Measurements from ENCODE around the gene ABCB6. TPM values are rescaled to one million over a fixed set of nuclear protein-coding genes. Genes with fewer than 3 reads are reported as not detected.

Gene ABCB6
- total RNA-seq, 1 experiment from 2014 or later, result 74.8 TPM

GRCh38 chr2:219250049-219250781 lies 31.5 kb upstream of the ABCB6 start:
- DNase-seq, result no peak
- Histone ChIP-seq H3K27me3 (ENCODE audit: control insufficient read depth, insufficient read depth, low read length) (peaks cover 30% of the 10 kb centered on the region), H3K4me3 (ENCODE audit: insufficient read depth, low read depth, low read length) (no peak overlapping the region), H3K36me3 (replicated peaks; ENCODE audit: control insufficient read depth, insufficient read depth, low read length) (peaks cover 6% of the 10 kb centered on the region)

GRCh38 chr2:219249203-219249980 lies 30.6 kb upstream of the ABCB6 start:
- Histone ChIP-seq H3K27me3 (ENCODE audit: control insufficient read depth, insufficient read depth, low read length) (peaks cover 22% of the 10 kb centered on the region), H3K4me3 (ENCODE audit: insufficient read depth, low read depth, low read length) (no peak overlapping the region), H3K36me3 (replicated peaks; ENCODE audit: control insufficient read depth, insufficient read depth, low read length) (peaks cover 6% of the 10 kb centered on the region)
- no peak for DNase-seq

- peaks cover 6% of the 10 kb centered on the region for H3K36me3 ChIP-seq (replicated peaks; ENCODE audit: control insufficient read depth, insufficient read depth, low read length)
- no peak overlapping the region for H3K4me3 ChIP-seq (ENCODE audit: insufficient read depth, low read depth, low read length)
- DNase-seq, result no peak
- H3K27me3 ChIP-seq (ENCODE audit: control insufficient read depth, insufficient read depth, low read length), result peaks cover 16% of the 10 kb centered on the region
These were observed 30.1 kb upstream of the ABCB6 start for GRCh38 chr2:219248845-219249202.

GRCh38 chr2:219247678-219248642 lies 29.2 kb upstream of the ABCB6 start:
- DNase-seq, result no peak
- Histone ChIP-seq H3K27me3 (ENCODE audit: control insufficient read depth, insufficient read depth, low read length) (peaks cover 9% of the 10 kb centered on the region), H3K36me3 (replicated peaks; ENCODE audit: control insufficient read depth, insufficient read depth, low read length) (peaks cover 6% of the 10 kb centered on the region), H3K4me3 (ENCODE audit: insufficient read depth, low read depth, low read length) (no peak overlapping the region)

GRCh38 chr2:219246559-219246958 lies 27.8 kb upstream of the ABCB6 start:
- DNase-seq, result no peak
- no peak overlapping the region for H3K4me3 ChIP-seq (ENCODE audit: insufficient read depth, low read depth, low read length)
- H3K27me3 ChIP-seq (ENCODE audit: control insufficient read depth, insufficient read depth, low read length), result no peaks in the 10 kb centered on the region; the same call in 1 of the 2 replicates
- peaks cover 6% of the 10 kb centered on the region for H3K36me3 ChIP-seq (replicated peaks; ENCODE audit: control insufficient read depth, insufficient read depth, low read length)

- peak overlapping the region; percentile 84 for H3K4me3 ChIP-seq (ENCODE audit: insufficient read depth, low read depth, low read length)
- peaks cover 6% of the 10 kb centered on the region for H3K36me3 ChIP-seq (replicated peaks; ENCODE audit: control insufficient read depth, insufficient read depth, low read length)
- H3K27me3 ChIP-seq (ENCODE audit: control insufficient read depth, insufficient read depth, low read length), result no peaks in the 10 kb centered on the region
- DNase-seq, result no peak
These were observed 27.1 kb upstream of the ABCB6 start for GRCh38 chr2:219245899-219246230.

GRCh38 chr2:219245148-219245898 lies 26.6 kb upstream of the ABCB6 start, which contains the start of the genes GLB1L and STK16:
Gene GLB1L, minus strand, starts transcription at chr2:219245444. Its CDS starts 1,871 bp downstream, at chr2:219243573.
Gene STK16, plus strand, starts transcription at chr2:219245479. Its CDS starts 521 bp downstream, at chr2:219246000.
- Histone ChIP-seq H3K27me3 (ENCODE audit: control insufficient read depth, insufficient read depth, low read length) (no peaks in the 10 kb centered on the region), H3K4me3 (ENCODE audit: insufficient read depth, low read depth, low read length) (peak within 1 kb of the TSS; percentile 84)

GRCh38 chr2:219244789-219245147 lies 26.0 kb upstream of the ABCB6 start:
- H3K36me3 ChIP-seq (replicated peaks; ENCODE audit: control insufficient read depth, insufficient read depth, low read length), result peaks cover 5% of the 10 kb centered on the region
- no peak for DNase-seq
- H3K4me3 ChIP-seq (ENCODE audit: insufficient read depth, low read depth, low read length), result peak overlapping the region; percentile 84
- no peaks in the 10 kb centered on the region for H3K27me3 ChIP-seq (ENCODE audit: control insufficient read depth, insufficient read depth, low read length)

More at GRCh38 chr2:219245148-219245898, 26.6 kb upstream of the ABCB6 start, which contains the start of the genes GLB1L and STK16:
- H3K36me3 ChIP-seq (replicated peaks; ENCODE audit: control insufficient read depth, insufficient read depth, low read length), result peaks cover 5% of the 10 kb centered on the region
- peak; percentile 98 for DNase-seq

- H3K36me3 ChIP-seq (replicated peaks; ENCODE audit: control insufficient read depth, insufficient read depth, low read length), result peaks cover 3% of the 10 kb centered on the region; the same call in 1 of the 2 replicates
- no peak overlapping the region for H3K4me3 ChIP-seq (ENCODE audit: insufficient read depth, low read depth, low read length)
- no peaks in the 10 kb centered on the region for H3K27me3 ChIP-seq (ENCODE audit: control insufficient read depth, insufficient read depth, low read length)
- DNase-seq, result no peak
These were observed 24.6 kb upstream of the ABCB6 start for GRCh38 chr2:219243291-219243761.

GRCh38 chr2:219234331-219234730 lies 15.6 kb upstream of the ABCB6 start:
- Histone ChIP-seq H3K27me3 (ENCODE audit: control insufficient read depth, insufficient read depth, low read length) (no peaks in the 10 kb centered on the region), H3K36me3 (replicated peaks; ENCODE audit: control insufficient read depth, insufficient read depth, low read length) (peaks cover 38% of the 10 kb centered on the region), H3K4me3 (ENCODE audit: insufficient read depth, low read depth, low read length) (no peak overlapping the region)
- no peak for DNase-seq

GRCh38 chr2:219230059-219230540 lies 11.3 kb upstream of the ABCB6 start:
- H3K27me3 ChIP-seq (ENCODE audit: control insufficient read depth, insufficient read depth, low read length), result no peaks in the 10 kb centered on the region
- H3K4me3 ChIP-seq (ENCODE audit: insufficient read depth, low read depth, low read length), result peak overlapping the region; percentile 67
- H3K36me3 ChIP-seq (replicated peaks; ENCODE audit: control insufficient read depth, insufficient read depth, low read length), result peaks cover 29% of the 10 kb centered on the region
- DNase-seq, result peak; percentile 84

- Histone ChIP-seq H3K36me3 (replicated peaks; ENCODE audit: control insufficient read depth, insufficient read depth, low read length) (peaks cover 25% of the 10 kb centered on the region), H3K27me3 (ENCODE audit: control insufficient read depth, insufficient read depth, low read length) (no peaks in the 10 kb centered on the region), H3K4me3 (ENCODE audit: insufficient read depth, low read depth, low read length) (peak within 1 kb of the TSS; percentile 67)
- peak; percentile 100 for DNase-seq
These were observed 10.7 kb upstream of the ABCB6 start, which contains the start of the genes ANKZF1 and ATG9A for GRCh38 chr2:219229305-219230058. Gene ANKZF1, plus strand, starts transcription at chr2:219229806. Its CDS starts 452 bp downstream, at chr2:219230258. Gene ATG9A, minus strand, starts transcription at chr2:219229636. Its CDS starts 1,612 bp downstream, at chr2:219228024.

GRCh38 chr2:219228911-219229304 lies 10.2 kb upstream of the ABCB6 start:
- Histone ChIP-seq H3K36me3 (replicated peaks; ENCODE audit: control insufficient read depth, insufficient read depth, low read length) (peaks cover 24% of the 10 kb centered on the region), H3K4me3 (ENCODE audit: insufficient read depth, low read depth, low read length) (peak overlapping the region; percentile 67), H3K27me3 (ENCODE audit: control insufficient read depth, insufficient read depth, low read length) (no peaks in the 10 kb centered on the region)
- no peak for DNase-seq

Data from H7 (cell line).